ENCODE results near the gene CACNA1E. TPM values are rescaled to one million over a fixed set of nuclear protein-coding genes. Genes with fewer than 3 reads are reported as not detected.

The CACNA1E gene
- total RNA-seq, 1 donor from 2014 or later, result not detected

GRCh38 chr1:181685211-181685610, 201.9 kb downstream of the CACNA1E start:
- no peaks in the 10 kb centered on the region for H3K4me1 ChIP-seq
- H3K9me3 ChIP-seq, result no peaks in the 10 kb centered on the region
- H3K27ac ChIP-seq, result no peak overlapping the region
- no peak for DNase-seq (ENCODE audit: extremely low spot score in 2 of 2)
- no peak overlapping the region for H3K4me3 ChIP-seq
- TF ChIP-seq POLR2A (IDR thresholded peaks at IDR 0.05) (no peak), POLR2AphosphoS5 (IDR thresholded peaks at IDR 0.05; ENCODE audit: insufficient read depth in 1 of 2, low read depth in 1 of 2) (no peak)
- TF ChIP-seq, protein P1, sequence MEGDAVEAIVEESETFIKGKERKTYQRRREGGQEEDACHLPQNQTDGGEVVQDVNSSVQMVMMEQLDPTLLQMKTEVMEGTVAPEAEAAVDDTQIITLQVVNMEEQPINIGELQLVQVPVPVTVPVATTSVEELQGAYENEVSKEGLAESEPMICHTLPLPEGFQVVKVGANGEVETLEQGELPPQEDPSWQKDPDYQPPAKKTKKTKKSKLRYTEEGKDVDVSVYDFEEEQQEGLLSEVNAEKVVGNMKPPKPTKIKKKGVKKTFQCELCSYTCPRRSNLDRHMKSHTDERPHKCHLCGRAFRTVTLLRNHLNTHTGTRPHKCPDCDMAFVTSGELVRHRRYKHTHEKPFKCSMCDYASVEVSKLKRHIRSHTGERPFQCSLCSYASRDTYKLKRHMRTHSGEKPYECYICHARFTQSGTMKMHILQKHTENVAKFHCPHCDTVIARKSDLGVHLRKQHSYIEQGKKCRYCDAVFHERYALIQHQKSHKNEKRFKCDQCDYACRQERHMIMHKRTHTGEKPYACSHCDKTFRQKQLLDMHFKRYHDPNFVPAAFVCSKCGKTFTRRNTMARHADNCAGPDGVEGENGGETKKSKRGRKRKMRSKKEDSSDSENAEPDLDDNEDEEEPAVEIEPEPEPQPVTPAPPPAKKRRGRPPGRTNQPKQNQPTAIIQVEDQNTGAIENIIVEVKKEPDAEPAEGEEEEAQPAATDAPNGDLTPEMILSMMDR (IDR thresholded peaks at IDR 0.05), result no peak
- H3K27me3 ChIP-seq, result no peaks in the 10 kb centered on the region
- no peaks in the 10 kb centered on the region for H3K36me3 ChIP-seq
- intact Hi-C loops (cut with DNase I), result no loop called here

GRCh38 chr1:181701891-181702290, 218.6 kb downstream of the CACNA1E start:
- TF ChIP-seq POLR2A (IDR thresholded peaks at IDR 0.05) (no peak), POLR2AphosphoS5 (IDR thresholded peaks at IDR 0.05; ENCODE audit: insufficient read depth in 1 of 2, low read depth in 1 of 2) (no peak)
- TF ChIP-seq, protein P1 (IDR thresholded peaks at IDR 0.05), result no peak
- no peak overlapping the region for H3K27ac ChIP-seq
- no peak overlapping the region for H3K4me3 ChIP-seq
- DNase-seq (ENCODE audit: extremely low spot score in 2 of 2), result no peak
- no peaks in the 10 kb centered on the region for H3K27me3 ChIP-seq
- no peaks in the 10 kb centered on the region for H3K36me3 ChIP-seq
- no peaks in the 10 kb centered on the region for H3K4me1 ChIP-seq
- no peaks in the 10 kb centered on the region for H3K9me3 ChIP-seq
- intact Hi-C loops (cut with DNase I), result no loop called here

DNA sequence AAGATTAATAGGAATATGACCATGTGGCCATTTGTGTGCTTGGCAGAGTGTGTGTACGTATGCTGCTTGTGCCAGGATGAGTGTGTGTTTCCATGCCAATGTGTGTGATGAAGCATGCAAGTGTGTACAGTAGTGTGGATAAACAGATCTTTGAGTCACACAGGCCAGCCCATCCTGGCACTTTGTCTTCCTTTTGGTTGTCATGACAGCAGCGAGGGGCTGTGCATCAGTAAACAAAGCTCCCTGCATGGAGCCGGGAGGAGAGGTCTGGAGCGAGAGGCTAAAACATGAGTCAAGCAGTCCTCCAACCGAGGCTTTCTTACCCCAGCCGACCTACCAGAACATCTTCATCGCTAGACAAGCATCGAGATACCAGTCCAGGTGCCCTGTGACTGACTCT, 221.2 kb downstream of the CACNA1E start:
- intact Hi-C loops (cut with DNase I), result no loop called here
- H3K4me1 ChIP-seq, result no peaks in the 10 kb centered on the region
- H3K27me3 ChIP-seq, result no peaks in the 10 kb centered on the region
- no peak for TF ChIP-seq POLR2A (IDR thresholded peaks at IDR 0.05)
- TF ChIP-seq POLR2AphosphoS5 (IDR thresholded peaks at IDR 0.05; ENCODE audit: insufficient read depth in 1 of 2, low read depth in 1 of 2), result no peak
- TF ChIP-seq, protein P1 (IDR thresholded peaks at IDR 0.05), result no peak
- H3K4me3 ChIP-seq, result no peak overlapping the region
- no peak overlapping the region for H3K27ac ChIP-seq
- DNase-seq (ENCODE audit: extremely low spot score in 2 of 2), result no peak
- no peaks in the 10 kb centered on the region for H3K36me3 ChIP-seq
- H3K9me3 ChIP-seq, result no peaks in the 10 kb centered on the region

DNA sequence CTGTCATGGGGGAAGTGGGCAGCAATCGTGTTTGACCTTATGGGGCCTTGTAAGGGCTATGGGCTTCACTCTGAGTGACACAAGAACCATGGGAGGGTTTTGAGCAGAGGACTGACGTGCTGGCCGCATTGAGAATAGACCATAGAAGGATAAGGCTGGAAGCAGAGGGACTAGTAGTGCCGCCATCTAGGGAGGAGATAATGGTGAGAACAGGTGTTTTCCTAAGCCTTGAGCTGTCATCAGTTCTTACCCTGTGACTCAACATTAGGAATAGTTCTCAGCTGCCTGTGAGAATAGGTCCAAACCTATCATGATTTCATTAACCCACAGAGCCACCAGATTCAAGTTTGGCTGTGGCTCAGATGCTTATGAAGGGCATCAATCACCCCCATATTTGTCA, 228.5 kb downstream of the CACNA1E start:
- H3K27me3 ChIP-seq, result no peaks in the 10 kb centered on the region
- H3K36me3 ChIP-seq, result no peaks in the 10 kb centered on the region
- intact Hi-C loops (cut with DNase I), result no loop called here
- no peak for DNase-seq (ENCODE audit: extremely low spot score in 2 of 2)
- no peak overlapping the region for H3K4me3 ChIP-seq
- H3K4me1 ChIP-seq, result no peaks in the 10 kb centered on the region
- H3K9me3 ChIP-seq, result no peaks in the 10 kb centered on the region
- no peak overlapping the region for H3K27ac ChIP-seq
- TF ChIP-seq, protein P1 (IDR thresholded peaks at IDR 0.05), result no peak
- no peak for TF ChIP-seq POLR2A (IDR thresholded peaks at IDR 0.05)
- no peak for TF ChIP-seq POLR2AphosphoS5 (IDR thresholded peaks at IDR 0.05; ENCODE audit: insufficient read depth in 1 of 2, low read depth in 1 of 2)

GRCh38 chr1:181712711-181713110, 229.4 kb downstream of the CACNA1E start:
- H3K9me3 ChIP-seq, result no peaks in the 10 kb centered on the region
- H3K27me3 ChIP-seq, result no peaks in the 10 kb centered on the region
- intact Hi-C loops (cut with DNase I), result no loop called here
- H3K27ac ChIP-seq, result no peak overlapping the region
- DNase-seq (ENCODE audit: extremely low spot score in 2 of 2), result no peak
- TF ChIP-seq POLR2AphosphoS5 (IDR thresholded peaks at IDR 0.05; ENCODE audit: insufficient read depth in 1 of 2, low read depth in 1 of 2), result no peak
- no peak for TF ChIP-seq POLR2A (IDR thresholded peaks at IDR 0.05)
- TF ChIP-seq, protein P1 (IDR thresholded peaks at IDR 0.05), result no peak
- H3K4me3 ChIP-seq, result no peak overlapping the region
- no peaks in the 10 kb centered on the region for H3K4me1 ChIP-seq
- no peaks in the 10 kb centered on the region for H3K36me3 ChIP-seq
